Measurements from ENCODE around the gene PPP2R2D.

GRCh38 chr10:131937836-131938235 lies 37.0 kb downstream of the PPP2R2D start:
- TF ChIP-seq POLR2AphosphoS5 (IDR thresholded peaks at IDR 0.05; ENCODE audit: borderline replicate concordance, low read depth, low read length), result no peak
- no peak for TF ChIP-seq EZH2 (IDR thresholded peaks at IDR 0.05)
